Measurements from ENCODE around the gene SYT7.
A peak's percentile ranks its signal among the peaks of the same experiment; 100 is the strongest.

The SYT7 gene

GRCh38 chr11:61581931-61582330 is 1.1 kb upstream of the SYT7 start:
- no peak for DNase-seq

GRCh38 chr11:61580271-61580888 is 496 bp downstream of the SYT7 start:
- no peak for DNase-seq

- no peak for DNase-seq
Measured at GRCh38 chr11:61579676-61580270, 1.1 kb downstream of the SYT7 start.

- no peak for DNase-seq
Measured at GRCh38 chr11:61578819-61579675, 1.8 kb downstream of the SYT7 start.

GRCh38 chr11:61577383-61578118 is 3.3 kb downstream of the SYT7 start:
- no peak for DNase-seq

- no peak for DNase-seq
Measured at GRCh38 chr11:61575886-61576861, 4.7 kb downstream of the SYT7 start.

- DNase-seq = no peak
Measured at GRCh38 chr11:61574611-61575010, 6.3 kb downstream of the SYT7 start.

GRCh38 chr11:61572913-61573312 is 8.0 kb downstream of the SYT7 start:
- no peak for DNase-seq

GRCh38 chr11:61571869-61572268 is 9.0 kb downstream of the SYT7 start:
- DNase-seq = no peak

- no peak for DNase-seq
Measured at GRCh38 chr11:61571337-61571736, 9.5 kb downstream of the SYT7 start.

GRCh38 chr11:61569701-61570100 is 11.2 kb downstream of the SYT7 start:
- no peak for DNase-seq

- DNase-seq = no peak
Measured at GRCh38 chr11:61569018-61569417, 11.9 kb downstream of the SYT7 start.

- no peak for DNase-seq
Measured at GRCh38 chr11:61567286-61568061, 13.4 kb downstream of the SYT7 start.

GRCh38 chr11:61564936-61565696 is 15.8 kb downstream of the SYT7 start:
- no peak for DNase-seq

GRCh38 chr11:61560751-61561150 is 20.1 kb downstream of the SYT7 start:
- DNase-seq = no peak

GRCh38 chr11:61556621-61557020 is 24.3 kb downstream of the SYT7 start:
- no peak for DNase-seq

GRCh38 chr11:61555978-61556377 is 24.9 kb downstream of the SYT7 start:
- no peak for DNase-seq

GRCh38 chr11:61555051-61555969 is 25.6 kb downstream of the SYT7 start:
- peak; percentile 47 for DNase-seq
